B cell (primary cell): ENCODE results near the gene PTBP3. TPM values are rescaled to one million over a fixed set of nuclear protein-coding genes. Genes with fewer than 3 reads are reported as not detected.

Source experiments
- ATAC-seq: fragments of 200-7000 bp; cut with Tn5 transposase; one replicate; pipeline ENCODE4 v1.10.0; 2021; ENCODE audit warnings: low read depth, mild to moderate bottlenecking, moderate number of reproducible peaks, moderate library complexity
- CTCF ChIA-PET: fragments of 350-600 bp; sonication (Branson Sonifier 250); formaldehyde crosslinking; loops from one replicate; lab custom pipeline; 2021; ENCODE audit warnings: antibody characterized with exemption, inconsistent platforms; lab: Charles Lee
- POLR2A ChIA-PET: fragments of 350-600 bp; sonication (Branson Sonifier 250); formaldehyde crosslinking; loops from one replicate; lab custom pipeline; 2021; ENCODE audit warnings: antibody characterized with exemption; lab: Charles Lee
- DNase-seq: peaks from one replicate; pipeline ENCODE4 v3.0.0; 2013
- H2AFZ ChIP-seq: 2 replicates; pipeline ENCODE4 v1.6.1; 2012; ENCODE audit warnings: mild to moderate bottlenecking, low read depth, low read length; ENCODE audit not compliant: insufficient read depth, poor library complexity, severe bottlenecking
- H3K27ac ChIP-seq, 2 donors: 1 replicate in 1 of 2; 2 replicates in 1 of 2; pipeline ENCODE4 v1.5.1; 2012 to 2013; ENCODE audit warnings: low read length in 2 of 2, mild to moderate bottlenecking in 2 of 2, moderate library complexity in 1 of 2
- H3K27me3 ChIP-seq, 4 experiments: fragments of 200-600 bp in 1 of 4; sonication (generic) in 1 of 4; replicated peaks in 1 of 4; 1 replicate in 2 of 4; 2 replicates in 2 of 4; pipeline versions ENCODE4 v1.6.1 to v1.7.0; 2013 to 2016; ENCODE audit warnings: low read length in 3 of 4, mild to moderate bottlenecking in 2 of 4, mixed read lengths in 1 of 4, moderate library complexity in 1 of 4; ENCODE audit not compliant: insufficient read depth in 4 of 4, control insufficient read depth in 3 of 4; ENCODE audit errors: control extremely low read depth in 1 of 4
- H3K36me3 ChIP-seq, 2 experiments: replicated peaks in 1 of 2; 1 replicate in 1 of 2; 2 replicates in 1 of 2; pipeline versions ENCODE4 v1.6.1 to v1.7.1; 2013; ENCODE audit warnings: low read length in 1 of 2; ENCODE audit not compliant: insufficient read depth in 2 of 2, control insufficient read depth in 1 of 2; ENCODE audit errors: control extremely low read depth in 1 of 2, extremely low read depth in 1 of 2
- H3K4me1 ChIP-seq, 2 donors: fragments of 200-600 bp in 1 of 2; sonication (generic) in 1 of 2; 1 replicate in 1 of 2; 2 replicates in 1 of 2; pipeline versions ENCODE4 v1.5.1 to v1.6.1; 2013 to 2017; ENCODE audit warnings: low read length in 2 of 2; ENCODE audit not compliant: control insufficient read depth in 2 of 2, insufficient read depth in 2 of 2
- H3K4me2 ChIP-seq: replicated peaks from 2 replicates; pipeline ENCODE3; 2012; ENCODE audit warnings: mild to moderate bottlenecking, low read depth, low read length; ENCODE audit not compliant: poor library complexity, severe bottlenecking
- H3K4me3 ChIP-seq, 5 experiments: fragments of 200-600 bp in 1 of 5; sonication (generic) in 1 of 5; 1 replicate in 3 of 5; 2 replicates in 2 of 5; pipeline versions ENCODE4 v1.5.1 to v1.7.0; 2011 to 2016; ENCODE audit warnings: low read length in 4 of 5, mild to moderate bottlenecking in 4 of 5, low read depth in 2 of 5, control low read depth in 1 of 5, moderate library complexity in 1 of 5; ENCODE audit not compliant: insufficient read depth in 1 of 5; ENCODE audit errors: control extremely low read depth in 1 of 5, extremely low read depth in 1 of 5
- H3K79me2 ChIP-seq: fragments of 200-600 bp; sonication (generic); one replicate; pipeline ENCODE4 v1.6.0; 2016; ENCODE audit warnings: low read length; ENCODE audit not compliant: control insufficient read depth, insufficient read depth
- H3K9ac ChIP-seq: fragments of 200-600 bp; sonication (generic); 2 replicates; pipeline ENCODE4 v1.6.1; 2017; ENCODE audit warnings: mild to moderate bottlenecking, low read length, moderate library complexity
- H3K9me3 ChIP-seq, 3 donors: one replicate each; pipeline versions ENCODE4 v1.6.1 to v1.7.1; 2013; ENCODE audit warnings: low read length in 2 of 3; ENCODE audit not compliant: control insufficient read depth in 2 of 3, insufficient read depth in 1 of 3; ENCODE audit errors: control extremely low read depth in 1 of 3
- H4K20me1 ChIP-seq: 2 replicates; pipeline ENCODE4 v1.6.0; 2012; ENCODE audit warnings: mild to moderate bottlenecking, low read length; ENCODE audit not compliant: insufficient read depth, control insufficient read depth, poor library complexity, severe bottlenecking
- H3K27ac Mint-ChIP-seq: one replicate; pipeline ENCODE4 v1.8.0; 2021; ENCODE audit warnings: mixed read lengths
- H3K27me3 Mint-ChIP-seq: one replicate; pipeline ENCODE4 v1.8.0; 2021; ENCODE audit warnings: mixed read lengths
- H3K4me1 Mint-ChIP-seq: one replicate; pipeline ENCODE4 v1.8.0; 2021; ENCODE audit warnings: mixed read lengths
- H3K4me3 Mint-ChIP-seq: one replicate; pipeline ENCODE4 v1.8.0; 2021; ENCODE audit warnings: mixed read lengths
- H3K9me3 Mint-ChIP-seq: one replicate; pipeline ENCODE4 v1.8.0; 2022; ENCODE audit warnings: mixed read lengths; ENCODE audit not compliant: insufficient read depth
- EZH2 ChIP-seq: IDR thresholded peaks from 2 replicates; pipeline ENCODE4 v1.6.1; 2012; ENCODE audit warnings: borderline replicate concordance, low read depth, mild to moderate bottlenecking, moderate library complexity, low read length; ENCODE audit not compliant: insufficient read depth, poor library complexity, severe bottlenecking
- WGBS: methylation state at CpG from one replicate; pipeline ENCODE4 v1.1.5; 2013; ENCODE audit warnings: missing lambda C conversion rate; ENCODE audit not compliant: insufficient coverage; 5-methylcytosine and 5-hydroxymethylcytosine counted together
- intact Hi-C: fragments of 100-400 bp; cut with micrococcal nuclease; formaldehyde crosslinking; loops from one replicate; pipeline ENCODE4 v1.10.0; 2022
- polyA plus RNA-seq: library from polyadenylated mRNA; depleted of rRNA; stranded (reverse); fragments of >200 nt; gene quantifications from 2 replicates; pipeline ENCODE4 v1.2.3, GENCODE V29; 2012
- total RNA-seq, 2 donors: library from RNA; stranded (reverse); fragments of 120-200 nt in 1 of 2; gene quantifications; 1 replicate in 1 of 2; 2 replicates in 1 of 2; pipeline versions ENCODE4 v1.2.3 to v1.2.4, GENCODE V29; 2013 to 2022
- TF ChIP-seq, protein P1 (sequence below): fragments of 200-600 bp; IDR thresholded peaks from one replicate; pipeline ENCODE4 v1.8.0; 2022; ENCODE audit warnings: antibody characterized with exemption, mild to moderate bottlenecking

PTBP3 gene
- total and polyA plus RNA-seq, 2 donors (not counting 1 experiment from before 2014, with no cell fraction given): 22.8 to 133 TPM

DNA sequence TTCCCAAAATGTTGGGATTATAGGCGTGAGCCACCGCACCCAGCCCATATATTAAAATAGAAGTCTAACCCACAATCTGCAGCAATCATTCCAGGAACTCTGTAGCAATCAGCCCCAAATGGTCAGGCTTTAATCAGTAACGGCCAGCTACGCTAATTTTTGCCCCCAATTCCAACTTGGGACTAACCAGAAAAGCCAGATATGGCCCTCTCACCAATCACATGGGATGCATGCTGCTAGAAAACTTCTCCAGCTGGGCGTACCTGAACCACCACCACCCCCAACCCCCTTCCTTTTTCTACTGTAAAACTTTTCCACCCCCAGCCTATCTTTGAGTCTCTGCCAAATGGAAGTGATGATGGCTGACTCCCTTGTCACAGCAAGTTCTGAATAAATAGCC is 162.5 kb downstream of the PTBP3 start:
- H3K9ac ChIP-seq: no peak overlapping the region
- H3K36me3 ChIP-seq: no peaks in the 10 kb centered on the region
- no peaks in the 10 kb centered on the region for H3K27me3 ChIP-seq
- no peak overlapping the region for H3K27ac ChIP-seq
- Mint-ChIP-seq H3K27me3 (no peaks in the 10 kb centered on the region), H3K9me3 (no peaks in the 10 kb centered on the region), H3K27ac (no peak overlapping the region), H3K4me1 (peaks cover 57% of the 10 kb centered on the region), H3K4me3 (no peak overlapping the region)
- H3K4me1 ChIP-seq: peaks cover 24 to 26% of the 10 kb centered on the region in 2 donors
- H2AFZ ChIP-seq: no peak overlapping the region
- no peaks in the 10 kb centered on the region for H3K9me3 ChIP-seq
- peaks cover 32% of the 10 kb centered on the region for H3K79me2 ChIP-seq
- TF ChIP-seq, protein P1, sequence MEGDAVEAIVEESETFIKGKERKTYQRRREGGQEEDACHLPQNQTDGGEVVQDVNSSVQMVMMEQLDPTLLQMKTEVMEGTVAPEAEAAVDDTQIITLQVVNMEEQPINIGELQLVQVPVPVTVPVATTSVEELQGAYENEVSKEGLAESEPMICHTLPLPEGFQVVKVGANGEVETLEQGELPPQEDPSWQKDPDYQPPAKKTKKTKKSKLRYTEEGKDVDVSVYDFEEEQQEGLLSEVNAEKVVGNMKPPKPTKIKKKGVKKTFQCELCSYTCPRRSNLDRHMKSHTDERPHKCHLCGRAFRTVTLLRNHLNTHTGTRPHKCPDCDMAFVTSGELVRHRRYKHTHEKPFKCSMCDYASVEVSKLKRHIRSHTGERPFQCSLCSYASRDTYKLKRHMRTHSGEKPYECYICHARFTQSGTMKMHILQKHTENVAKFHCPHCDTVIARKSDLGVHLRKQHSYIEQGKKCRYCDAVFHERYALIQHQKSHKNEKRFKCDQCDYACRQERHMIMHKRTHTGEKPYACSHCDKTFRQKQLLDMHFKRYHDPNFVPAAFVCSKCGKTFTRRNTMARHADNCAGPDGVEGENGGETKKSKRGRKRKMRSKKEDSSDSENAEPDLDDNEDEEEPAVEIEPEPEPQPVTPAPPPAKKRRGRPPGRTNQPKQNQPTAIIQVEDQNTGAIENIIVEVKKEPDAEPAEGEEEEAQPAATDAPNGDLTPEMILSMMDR: no peak
- no peak for TF ChIP-seq EZH2
- intact Hi-C loops: no loop called here
- H3K4me2 ChIP-seq: no peak overlapping the region
- no peaks in the 10 kb centered on the region for H4K20me1 ChIP-seq
- ChIA-PET CTCF (interaction anchor here (0.6 to 1.3 kb wide), 3 partner anchors 45 to 119 kb away, joined by 3 to 4 read pairs (median 3); no protein-coding TSS in a partner anchor), POLR2A (no interaction called here)
- 100% methylated on average over 4 of the region's 5 CpGs for WGBS
- no peak for ATAC-seq
- no peak for DNase-seq
- no peak overlapping the region for H3K4me3 ChIP-seq

DNA sequence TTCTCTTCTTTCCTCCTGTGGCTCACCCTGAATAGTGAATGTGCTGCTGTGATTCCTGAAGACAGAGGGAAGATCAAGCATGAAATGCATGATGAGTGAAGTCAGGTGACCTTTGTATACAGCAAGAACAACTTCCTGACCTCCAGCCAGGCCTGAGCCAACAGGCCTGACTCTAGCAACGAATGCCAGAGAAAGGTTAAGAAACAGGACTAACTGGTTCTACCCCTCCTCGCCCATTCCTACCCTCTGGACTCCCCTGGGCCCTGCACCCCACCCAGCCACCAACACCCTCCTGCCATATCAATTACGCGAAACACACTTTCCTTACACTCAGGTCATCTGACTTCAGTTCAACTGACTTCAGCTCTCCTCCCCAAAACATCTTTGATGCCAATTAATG is 163.2 kb downstream of the PTBP3 start:
- no peak for ATAC-seq
- Histone ChIP-seq H3K27me3 (no peaks in the 10 kb centered on the region), H3K4me3 (no peak overlapping the region), H3K4me1 (peaks cover 18 to 19% of the 10 kb centered on the region in 2 donors), H3K9ac (no peak overlapping the region), H3K36me3 (no peaks in the 10 kb centered on the region), H2AFZ (no peak overlapping the region), H3K27ac (no peak overlapping the region), H3K79me2 (peaks cover 33% of the 10 kb centered on the region), H4K20me1 (no peaks in the 10 kb centered on the region), H3K9me3 (no peaks in the 10 kb centered on the region), H3K4me2 (no peak overlapping the region)
- CTCF ChIA-PET: interaction anchor here (0.6 to 1.3 kb wide), 3 partner anchors 11 to 72 kb away, joined by 3 to 4 read pairs (median 3); no protein-coding TSS in a partner anchor
- POLR2A ChIA-PET: no interaction called here
- DNase-seq: no peak
- Mint-ChIP-seq H3K27ac (no peak overlapping the region), H3K9me3 (no peaks in the 10 kb centered on the region), H3K27me3 (no peaks in the 10 kb centered on the region), H3K4me3 (no peak overlapping the region), H3K4me1 (peaks cover 55% of the 10 kb centered on the region)
- WGBS: 91% methylated on average over 4 of the region's 4 CpGs
- no peak for TF ChIP-seq EZH2
- TF ChIP-seq, protein P1: no peak
- intact Hi-C loops: no loop called here
